ENCODE measurements around the gene ROS1. TPM values are rescaled to one million over a fixed set of nuclear protein-coding genes. Genes with fewer than 3 reads are reported as not detected.

Gene ROS1
- polyA plus RNA-seq, 1 experiment: not detected

GRCh38 chr6:117467876-117468275 lies 42.1 kb upstream of the ROS1 start:
- CTCF ChIA-PET: interaction anchor here (1.7 kb wide), 1 partner anchor 18 kb away, joined by 5 read pairs; no protein-coding TSS in a partner anchor
- H3K27me3 ChIP-seq (ENCODE audit: control insufficient read depth, insufficient read depth, low read length): no peaks in the 10 kb centered on the region
- DNase-seq (ENCODE audit: low read depth, low spot score): no peak
- TF ChIP-seq CTCF (IDR thresholded peaks at IDR 0.05; ENCODE audit: low read depth, low read length): no peak
- H3K9me3 ChIP-seq (ENCODE audit: control insufficient read depth, insufficient read depth, low read length): no peaks in the 10 kb centered on the region
- no peak overlapping the region for H3K4me3 ChIP-seq (ENCODE audit: low read depth, low read length)
- H3K27ac ChIP-seq (ENCODE audit: low read depth, low read length): no peak overlapping the region
- POLR2A ChIA-PET: interaction anchor here (1.4 kb wide), 1 partner anchor 15 kb away, joined by 6 read pairs; no protein-coding TSS in a partner anchor

GRCh38 chr6:117465691-117466090 lies 39.9 kb upstream of the ROS1 start:
- H3K9me3 ChIP-seq (ENCODE audit: control insufficient read depth, insufficient read depth, low read length): no peaks in the 10 kb centered on the region
- TF ChIP-seq CTCF (IDR thresholded peaks at IDR 0.05; ENCODE audit: low read depth, low read length): no peak
- CTCF ChIA-PET: interaction anchor here (0.9 to 1.6 kb wide), 3 partner anchors 14 to 137 kb away, joined by 3 to 5 read pairs (median 3); partner anchors contain the start of gene GOPC
- POLR2A ChIA-PET: no interaction called here
- DNase-seq (ENCODE audit: low read depth, low spot score): no peak
- H3K27me3 ChIP-seq (ENCODE audit: control insufficient read depth, insufficient read depth, low read length): no peaks in the 10 kb centered on the region
- H3K27ac ChIP-seq (ENCODE audit: low read depth, low read length): no peak overlapping the region
- no peak overlapping the region for H3K4me3 ChIP-seq (ENCODE audit: low read depth, low read length)

- Histone ChIP-seq H3K9me3 (ENCODE audit: control insufficient read depth, insufficient read depth, low read length) (no peaks in the 10 kb centered on the region), H3K27me3 (ENCODE audit: control insufficient read depth, insufficient read depth, low read length) (no peaks in the 10 kb centered on the region), H3K27ac (ENCODE audit: low read depth, low read length) (no peak overlapping the region), H3K4me3 (ENCODE audit: low read depth, low read length) (no peak overlapping the region)
- DNase-seq (ENCODE audit: low read depth, low spot score): no peak
- ChIA-PET CTCF (interaction anchor here (0.9 to 1.6 kb wide), 5 partner anchors 13 to 138 kb away, joined by 3 to 6 read pairs (median 4); partner anchors contain the start of gene GOPC), POLR2A (no interaction called here)
- TF ChIP-seq CTCF (IDR thresholded peaks at IDR 0.05; ENCODE audit: low read depth, low read length): no peak
Observed at GRCh38 chr6:117464700-117465099, 39.0 kb upstream of the ROS1 start.

- TF ChIP-seq CTCF (IDR thresholded peaks at IDR 0.05; ENCODE audit: low read depth, low read length): no peak
- no peak overlapping the region for H3K4me3 ChIP-seq (ENCODE audit: low read depth, low read length)
- DNase-seq (ENCODE audit: low read depth, low spot score): no peak
- peak overlapping the region; percentile 53 for H3K27ac ChIP-seq (ENCODE audit: low read depth, low read length)
- no peaks in the 10 kb centered on the region for H3K9me3 ChIP-seq (ENCODE audit: control insufficient read depth, insufficient read depth, low read length)
- ChIA-PET CTCF (interaction anchor here (1.5 to 1.6 kb wide), 3 partner anchors 14 to 138 kb away, joined by 4 to 6 read pairs (median 5); partner anchors contain the start of gene GOPC), POLR2A (interaction anchor here (0.6 to 0.9 kb wide), 2 partner anchors 19 to 113 kb away, joined by 4 to 7 read pairs; no protein-coding TSS in a partner anchor)
- no peaks in the 10 kb centered on the region for H3K27me3 ChIP-seq (ENCODE audit: control insufficient read depth, insufficient read depth, low read length)
Observed at GRCh38 chr6:117463762-117464665, 38.3 kb upstream of the ROS1 start.

All from AG04450 (cell line).